GM18858 (cell line): Measurements from ENCODE around the gene BAIAP2L1.

ENCODE experiments used
- ATAC-seq: cut with Tn5 transposase; IDR thresholded peaks from one replicate; pipeline ENCODE4 v1.9.1; 2021; ENCODE audit not compliant: unreplicated experiment

Gene BAIAP2L1

DNA sequence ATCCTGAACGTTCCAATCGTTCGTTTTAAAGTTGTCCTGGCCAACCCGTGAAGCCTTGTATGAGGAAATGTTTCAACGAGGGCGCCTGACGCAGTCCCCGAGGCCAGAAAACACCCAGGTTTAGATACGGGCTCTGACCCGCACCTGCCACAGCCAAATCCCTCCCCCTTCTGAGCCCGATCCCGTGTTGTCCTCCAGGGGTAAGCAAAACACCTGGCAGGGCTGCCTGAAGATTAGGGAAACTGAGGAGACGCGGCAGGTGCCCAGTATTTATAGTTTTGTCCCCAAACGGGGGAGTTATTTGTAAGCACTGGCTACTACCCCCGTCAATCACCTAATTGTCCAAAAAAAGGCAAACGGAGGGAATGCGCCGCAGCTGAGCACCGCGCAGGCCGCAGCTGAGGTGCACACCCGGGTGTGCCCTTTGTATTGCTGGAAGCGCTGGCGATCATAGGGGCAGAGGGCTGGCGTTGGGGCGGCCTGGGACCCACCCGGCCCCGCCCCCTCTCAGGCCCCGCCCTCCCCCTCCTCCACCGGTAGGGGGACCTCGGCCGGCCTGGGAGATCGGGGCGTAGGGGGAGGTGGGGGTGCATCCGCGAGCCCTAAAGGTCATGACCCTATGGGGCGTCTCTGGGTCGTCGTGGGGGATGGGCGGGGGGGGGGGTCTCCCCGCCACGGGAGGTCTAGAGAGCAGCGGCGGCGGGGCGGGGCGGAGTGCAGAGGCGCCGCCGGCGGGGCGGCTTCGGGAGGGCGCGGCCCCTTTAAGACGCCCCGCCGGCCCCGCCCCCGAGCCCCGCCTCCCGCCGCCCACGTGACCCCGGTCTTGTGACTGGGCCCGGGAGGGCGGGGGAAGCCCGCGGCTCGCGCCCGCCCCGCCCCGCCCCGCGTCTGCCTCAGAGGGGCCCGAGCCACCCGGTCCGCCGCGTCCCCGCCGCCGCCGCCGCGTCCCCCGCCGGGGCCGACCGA, 119.8 kb downstream of the BAIAP2L1 start, which contains the start of gene BRI3:
Gene BRI3 (plus strand): TSS at position 896 of the 966 bp plus-strand sequence. CDS start 110 bp downstream, outside the sequence.
- peak; percentile 57 for ATAC-seq

DNA sequence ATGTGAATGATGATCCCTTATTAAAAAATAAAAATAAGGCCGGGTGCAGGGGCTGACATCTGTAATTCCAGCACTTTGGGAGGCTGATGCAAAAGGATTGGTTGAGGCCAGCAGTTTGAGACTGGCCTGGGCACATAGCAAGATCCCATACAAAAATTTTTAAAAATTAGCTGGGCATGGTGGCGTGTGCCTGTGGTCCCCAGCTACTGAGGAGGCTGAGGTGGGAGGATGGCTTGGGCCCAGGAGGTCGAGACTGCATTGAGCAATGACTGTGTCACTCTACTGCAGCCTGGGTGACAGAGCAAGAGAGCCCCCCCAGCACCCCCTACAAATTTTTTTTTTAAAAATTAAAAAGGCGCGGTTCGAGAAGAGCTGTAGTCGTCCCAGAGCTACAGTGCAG, 120.6 kb downstream of the BAIAP2L1 start:
- ATAC-seq, result no peak

DNA sequence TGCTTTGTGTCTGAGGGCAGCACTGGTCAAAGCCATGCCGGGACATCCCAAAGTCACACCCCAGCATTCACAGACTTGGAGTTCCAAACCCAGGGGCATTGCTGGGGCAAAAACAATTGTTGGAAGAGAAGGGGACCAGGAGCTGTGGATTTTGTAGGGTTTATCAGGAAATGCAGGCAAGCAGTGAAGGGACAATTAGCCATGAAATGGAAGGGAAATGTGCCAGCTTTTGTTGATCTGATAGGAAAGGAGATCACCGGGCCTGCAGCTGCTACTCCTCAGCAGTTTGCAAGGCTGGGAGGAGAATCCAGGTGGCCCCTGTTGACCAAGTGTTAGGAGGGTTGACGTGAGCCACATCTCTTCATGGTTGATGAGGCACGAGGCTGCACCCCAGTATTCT, 122.0 kb downstream of the BAIAP2L1 start:
- no peak for ATAC-seq

DNA sequence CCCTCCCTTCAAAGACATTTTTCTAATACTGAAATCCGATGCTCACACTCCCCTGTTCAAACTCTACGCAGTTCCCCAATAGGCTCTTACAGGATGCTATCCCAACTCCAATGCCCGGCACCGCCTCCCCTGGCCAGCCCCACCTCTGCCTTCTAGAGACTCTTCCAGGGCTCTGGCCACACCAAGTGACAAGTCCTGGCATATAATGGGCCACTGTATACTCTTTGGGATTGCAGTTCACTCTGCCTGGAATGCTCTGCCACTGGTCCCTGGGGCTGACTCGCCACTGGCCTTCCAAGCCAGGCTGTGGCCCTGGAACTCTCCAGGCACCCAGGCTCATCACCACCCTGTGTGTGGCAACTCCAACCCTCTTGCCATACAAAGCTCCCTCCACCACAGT, 122.5 kb downstream of the BAIAP2L1 start:
- ATAC-seq, result no peak

DNA sequence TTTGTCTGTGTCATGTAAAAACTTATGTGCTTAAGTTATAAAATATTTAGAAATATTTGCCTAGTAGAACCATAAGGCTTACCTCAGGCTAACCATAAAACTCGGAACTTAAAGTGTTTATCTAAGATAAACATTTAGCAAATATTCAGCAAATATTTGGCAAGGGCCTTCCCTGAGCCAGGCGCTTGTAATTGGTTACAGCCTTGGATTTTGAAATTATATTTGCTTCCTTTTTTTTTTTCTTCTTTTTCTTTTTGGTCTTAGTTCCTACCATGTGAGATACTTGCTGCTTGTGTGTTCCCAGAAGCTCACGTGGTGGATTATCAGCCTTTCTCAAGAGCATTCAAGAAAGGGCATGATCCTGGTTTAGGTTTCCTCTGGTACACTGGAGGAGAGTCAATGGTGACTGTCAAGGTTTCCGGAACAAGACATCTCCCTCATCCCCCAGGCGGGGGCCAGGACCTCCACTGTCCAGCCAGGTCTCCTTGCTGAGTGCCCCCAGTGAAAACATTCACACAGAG, 124.6 kb downstream of the BAIAP2L1 start:
- no peak for ATAC-seq

DNA sequence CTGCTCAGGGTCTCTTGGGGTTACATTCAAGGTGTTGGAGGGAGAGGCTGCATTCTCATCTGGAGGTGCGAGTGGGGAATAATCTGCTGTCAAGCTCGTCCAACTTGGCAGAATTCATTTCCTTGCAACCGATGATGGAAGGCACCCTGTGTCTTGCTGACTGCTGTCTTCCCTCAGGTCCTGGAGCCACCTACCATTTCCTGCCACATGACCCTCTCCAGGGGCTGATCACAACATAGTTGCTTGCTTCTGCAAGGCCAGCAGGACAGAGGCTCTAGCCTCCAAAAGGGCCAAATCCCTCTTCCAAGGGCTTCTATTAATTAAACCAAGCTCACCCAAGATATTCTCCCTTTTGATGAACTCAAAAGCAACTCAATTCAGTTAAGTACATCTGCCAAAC, 133.6 kb downstream of the BAIAP2L1 start:
- no peak for ATAC-seq

DNA sequence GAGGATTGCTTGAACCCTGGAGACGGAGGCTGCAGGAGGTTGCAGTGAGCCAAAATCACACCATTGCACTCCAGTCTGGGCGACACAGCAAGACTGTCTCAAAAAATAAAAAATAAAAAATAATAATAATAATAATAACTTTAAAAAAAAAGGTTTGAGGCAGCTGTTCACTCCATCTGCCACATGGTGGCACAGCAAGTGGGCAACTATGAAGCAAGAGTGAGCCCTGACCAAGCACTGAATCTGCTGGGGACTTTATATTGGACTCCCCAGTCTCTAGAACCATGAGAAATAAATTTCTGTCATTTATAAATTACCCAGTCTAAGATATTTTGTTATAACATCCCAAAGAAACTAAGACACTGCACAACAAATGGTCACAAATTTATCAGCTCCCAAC, 134.1 kb downstream of the BAIAP2L1 start:
- no peak for ATAC-seq

DNA sequence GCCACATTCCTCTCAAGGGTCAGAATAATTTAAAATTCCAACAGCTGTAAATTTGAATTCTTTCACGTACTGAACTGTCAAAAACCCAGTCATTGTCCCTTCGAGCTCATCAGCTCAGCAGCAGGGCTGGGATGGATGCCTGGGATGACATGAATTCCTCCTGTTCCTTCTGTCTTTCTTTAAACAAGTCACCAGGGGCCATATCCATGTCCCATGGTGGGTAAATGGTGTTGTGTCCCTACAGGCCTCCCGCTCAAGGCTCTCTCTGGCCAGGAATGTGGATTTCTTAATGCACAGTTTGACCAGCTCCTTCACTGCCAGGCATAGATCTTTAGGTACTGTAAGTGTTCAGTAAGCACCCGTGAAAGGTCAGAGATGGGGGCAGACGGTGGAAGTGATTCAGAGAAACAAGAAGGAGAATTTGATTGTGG, 135.0 kb downstream of the BAIAP2L1 start:
- ATAC-seq, result no peak

DNA sequence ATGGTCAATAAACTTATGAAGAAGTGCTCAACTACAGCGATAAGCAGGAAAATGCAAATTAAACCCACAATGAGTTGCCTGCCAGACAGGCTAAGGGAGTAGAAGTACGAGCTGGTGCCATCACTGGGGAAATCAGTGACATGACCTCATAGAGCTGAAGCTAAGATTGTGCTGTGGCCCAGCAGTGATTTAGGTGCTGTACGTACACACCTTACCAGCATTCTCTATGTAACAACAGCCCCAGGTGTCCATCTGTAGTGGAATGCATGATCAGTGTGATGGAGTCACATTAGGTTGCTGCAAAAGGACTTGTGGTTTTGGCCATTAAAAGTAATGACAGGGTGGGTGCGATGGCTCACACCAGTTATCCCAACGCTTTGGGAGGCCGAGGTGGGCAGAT, 143.2 kb downstream of the BAIAP2L1 start:
- no peak for ATAC-seq

DNA sequence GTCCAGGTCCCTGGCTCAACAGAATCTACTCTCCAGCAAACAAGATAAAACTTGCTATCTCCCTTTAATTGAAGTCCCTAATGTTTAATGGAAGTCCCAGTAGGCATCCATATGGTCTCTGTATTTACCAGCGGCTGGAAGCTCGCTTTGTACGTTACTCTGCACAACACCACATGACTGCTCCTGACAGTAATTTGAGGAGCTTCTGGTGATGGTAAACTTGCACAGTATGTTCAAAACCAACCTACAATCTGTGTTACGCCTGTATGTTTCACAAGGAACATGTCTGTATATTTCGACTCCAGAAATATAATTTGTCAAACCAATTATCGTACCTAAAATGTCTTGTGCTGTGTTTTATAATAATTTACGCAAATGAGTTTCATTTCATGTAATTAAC, 144.5 kb downstream of the BAIAP2L1 start:
- ATAC-seq, result no peak

DNA sequence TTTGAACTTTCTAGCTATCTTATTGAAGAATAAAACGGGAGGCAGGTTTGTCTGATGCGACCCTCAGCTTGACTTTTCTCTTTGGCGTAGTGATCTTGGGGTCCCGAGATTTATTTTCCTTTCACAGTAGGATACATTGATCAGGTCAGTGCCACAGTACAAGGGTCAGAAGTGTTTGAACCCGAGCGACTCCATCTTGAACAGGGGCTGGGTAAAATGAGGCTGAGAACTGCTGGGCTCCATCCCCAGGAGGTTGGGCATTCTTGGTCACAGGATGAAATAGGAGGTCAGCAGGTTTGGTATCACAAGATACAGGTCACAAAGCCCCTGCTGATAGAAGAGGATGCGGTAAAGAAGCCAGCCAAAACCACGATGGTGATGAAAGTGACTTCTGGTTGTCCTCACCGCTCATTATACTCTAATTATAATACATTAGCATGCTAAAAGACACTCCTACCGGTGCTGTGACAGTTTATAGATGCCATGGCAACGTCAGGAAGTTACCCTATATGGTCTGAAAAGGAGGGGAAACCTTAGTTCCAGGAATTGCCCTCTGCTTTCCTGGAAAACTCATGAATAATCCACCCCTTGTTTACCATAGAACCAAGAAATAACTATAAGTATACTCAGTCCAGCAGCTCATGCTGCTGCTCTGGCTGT, 145.8 kb downstream of the BAIAP2L1 start:
- ATAC-seq, result no peak

DNA sequence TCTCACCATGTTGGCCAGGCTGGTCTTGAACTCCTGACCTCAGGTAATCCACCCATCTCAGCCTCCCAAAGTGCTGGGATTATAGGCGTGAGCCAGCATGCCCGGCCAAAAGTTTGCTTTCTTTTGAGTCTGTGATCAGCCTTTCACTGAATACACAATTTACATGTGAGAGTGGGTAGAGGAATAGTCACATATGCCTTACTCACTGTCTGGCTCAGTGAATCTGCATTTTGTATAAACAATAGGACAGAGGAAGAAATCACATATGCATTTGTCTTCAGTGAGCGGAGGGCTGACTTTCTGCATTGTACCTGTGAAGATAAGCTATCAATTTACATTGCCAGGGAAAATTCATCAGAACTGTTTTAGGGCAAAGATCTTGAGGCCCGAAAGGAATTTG, 146.4 kb downstream of the BAIAP2L1 start:
- no peak for ATAC-seq

DNA sequence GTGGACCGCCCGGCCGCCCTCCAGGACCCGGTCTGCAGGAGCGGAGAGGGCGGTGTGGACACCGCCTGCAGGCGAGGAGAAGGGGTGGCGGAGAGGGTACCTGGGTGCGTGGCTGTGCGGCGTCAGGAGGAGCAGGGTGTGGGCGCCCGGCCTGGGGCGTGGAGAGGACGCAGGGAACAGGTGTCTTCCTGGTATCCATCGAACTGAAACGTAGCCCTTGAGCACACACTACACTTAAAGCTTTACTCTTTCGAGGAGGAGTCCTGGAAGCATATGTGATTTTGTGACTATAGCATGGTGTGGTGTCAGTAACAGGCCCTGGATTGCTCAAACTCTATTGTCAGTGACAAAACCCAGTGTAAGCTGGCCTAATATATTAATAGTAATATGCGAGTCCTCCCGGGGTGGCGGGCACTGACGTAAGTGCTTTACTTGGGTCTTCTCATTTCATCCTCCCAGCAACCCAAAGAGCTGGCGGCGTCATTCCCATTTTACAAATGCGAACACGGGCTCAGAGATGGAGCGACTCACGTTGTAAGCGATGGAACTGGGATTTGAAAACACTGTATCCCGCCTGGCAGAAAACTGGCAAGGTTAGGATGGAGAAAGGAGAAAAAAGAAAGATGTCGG, 148.3 kb downstream of the BAIAP2L1 start:
- ATAC-seq, result no peak

DNA sequence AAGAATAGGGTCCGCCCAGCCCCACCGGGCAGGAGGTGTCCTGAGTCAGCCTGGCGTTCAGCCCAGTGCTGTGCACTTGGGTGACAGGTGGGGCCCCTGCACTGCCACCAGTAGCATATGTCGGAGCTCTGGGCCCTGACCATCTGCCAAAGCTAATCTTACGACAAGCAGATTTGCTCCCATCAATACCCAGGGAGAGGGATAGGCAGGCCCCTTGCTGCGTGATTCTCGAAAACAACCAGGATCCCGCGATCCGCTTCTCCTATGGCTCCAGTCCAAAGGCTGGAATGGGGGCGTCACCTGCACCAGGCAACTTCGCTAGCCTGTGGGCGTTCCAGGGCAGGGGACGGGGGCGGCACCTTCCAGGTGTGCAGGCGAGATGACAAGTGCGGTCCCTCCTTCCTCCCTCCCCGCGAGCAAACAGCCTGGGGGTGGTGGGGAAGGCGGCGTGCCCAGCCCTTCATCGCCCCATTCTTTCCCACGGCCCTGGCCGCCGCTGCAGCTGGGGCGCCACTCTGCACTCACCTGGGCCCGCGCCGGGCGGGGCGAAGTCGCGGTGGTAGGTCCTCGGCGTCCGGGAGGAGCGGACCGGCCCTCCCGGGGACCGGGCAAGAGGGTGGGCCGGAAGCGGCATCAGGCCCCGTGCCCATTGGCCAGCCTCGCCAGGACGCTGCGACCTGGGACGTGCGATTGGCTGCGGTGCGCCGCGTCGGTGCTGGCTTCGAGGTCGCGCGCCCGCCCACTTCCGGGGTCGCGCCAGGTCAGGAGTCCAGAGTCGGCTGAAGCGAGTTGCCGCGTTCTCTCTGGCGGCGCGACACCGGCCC, 149.1 kb downstream of the BAIAP2L1 start, which contains the start of gene TECPR1:
Gene TECPR1 (minus strand): TSS at position 632 of the 824 bp plus-strand sequence. CDS start 6,086 bp downstream, outside the sequence.
- ATAC-seq, result peak; percentile 97

DNA sequence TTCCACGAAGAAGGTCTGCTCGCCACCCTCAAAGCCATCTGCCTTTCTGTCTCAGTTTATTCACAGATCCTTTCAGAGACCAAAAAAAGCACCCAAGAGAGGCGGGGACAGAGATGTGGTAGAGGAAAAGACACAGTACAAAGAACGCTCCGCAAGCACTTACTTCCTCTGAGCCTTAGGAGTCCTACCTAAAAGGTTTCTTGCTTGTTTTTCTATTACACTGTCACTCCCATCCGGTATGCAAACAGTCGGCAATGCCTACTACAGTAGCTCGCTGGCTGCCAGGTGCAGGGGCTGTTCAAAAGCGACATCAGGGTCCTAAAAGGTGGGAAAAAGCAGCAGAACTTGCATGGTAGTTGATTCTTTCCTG, 149.7 kb downstream of the BAIAP2L1 start:
- ATAC-seq, result no peak

DNA sequence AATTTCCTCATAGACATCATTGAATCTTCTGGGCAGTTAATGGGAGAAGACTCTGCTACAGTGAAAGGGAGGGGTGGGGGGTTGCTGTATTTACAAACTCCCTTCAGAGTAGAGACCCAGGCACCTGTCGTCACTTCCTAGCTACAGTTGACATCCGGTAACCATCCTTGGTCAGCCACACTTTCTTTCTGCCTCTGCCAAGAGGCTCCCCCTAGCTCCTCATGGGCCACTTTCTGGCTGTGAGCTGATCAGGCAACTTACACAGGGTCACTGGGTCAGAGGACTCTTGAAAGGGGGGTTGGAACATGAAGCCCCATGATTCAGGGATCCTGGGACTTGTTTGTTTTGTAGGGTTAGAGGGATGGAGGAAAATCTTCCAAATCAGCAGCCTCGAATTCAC, 150.1 kb downstream of the BAIAP2L1 start:
- ATAC-seq, result no peak

DNA sequence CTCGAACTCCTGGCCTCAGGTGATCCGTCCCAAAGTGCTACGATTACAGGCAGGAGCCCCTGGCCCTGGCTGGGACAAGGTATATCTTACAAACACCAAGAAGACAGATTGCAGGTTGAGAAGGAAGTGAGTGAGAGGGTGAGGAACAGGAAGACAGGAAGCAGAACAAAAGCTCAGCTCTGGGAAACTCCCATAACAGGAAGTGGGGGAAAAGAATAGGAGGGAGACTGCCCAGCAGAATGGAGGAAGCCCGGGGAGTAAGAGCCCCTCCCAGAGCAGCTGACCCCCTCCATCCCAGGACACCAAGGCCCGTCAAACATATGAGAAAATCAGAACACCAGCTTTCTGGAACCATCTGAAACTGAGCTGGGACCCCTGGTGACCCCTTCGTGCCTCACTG, 151.8 kb downstream of the BAIAP2L1 start:
- ATAC-seq, result no peak

DNA sequence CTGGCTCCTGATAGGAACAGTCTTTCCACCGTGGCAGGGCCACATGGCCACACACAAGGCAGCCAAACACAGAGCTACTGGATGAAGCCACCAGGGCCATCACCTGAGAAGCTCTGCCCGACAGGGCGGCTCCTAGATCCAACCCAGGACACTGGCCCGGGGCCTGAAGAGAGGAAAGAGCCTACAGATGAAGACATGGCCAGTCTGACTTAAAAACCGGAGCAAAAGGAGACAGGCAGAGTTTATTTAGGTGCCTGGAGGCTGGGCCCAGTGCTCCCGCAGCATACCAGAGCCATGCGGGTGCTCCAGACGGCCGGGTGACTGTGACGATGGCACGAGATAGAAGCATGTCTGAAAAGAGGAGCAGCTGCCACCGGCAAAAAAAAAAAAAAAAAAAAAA, 152.7 kb downstream of the BAIAP2L1 start:
- ATAC-seq, result no peak

DNA sequence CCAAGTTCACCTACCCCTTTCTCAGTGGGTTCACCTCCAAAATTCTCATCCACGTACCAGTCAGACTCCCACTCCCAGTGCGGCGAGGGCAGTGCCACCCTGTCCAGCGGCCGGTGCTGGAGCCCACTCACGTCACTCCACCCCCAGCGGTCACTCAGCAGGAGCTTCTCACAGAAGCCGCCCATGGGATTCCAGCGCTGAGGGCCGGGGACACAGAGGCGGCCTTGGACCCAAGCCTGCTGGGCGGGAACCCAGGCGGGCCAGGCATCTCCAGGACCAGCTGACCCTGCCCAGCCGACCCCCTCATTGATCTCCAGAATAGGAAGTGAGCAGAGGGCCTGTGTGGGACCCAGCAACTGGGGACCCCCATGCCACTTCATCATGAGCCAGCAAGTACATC, 156.0 kb downstream of the BAIAP2L1 start:
- ATAC-seq, result no peak

DNA sequence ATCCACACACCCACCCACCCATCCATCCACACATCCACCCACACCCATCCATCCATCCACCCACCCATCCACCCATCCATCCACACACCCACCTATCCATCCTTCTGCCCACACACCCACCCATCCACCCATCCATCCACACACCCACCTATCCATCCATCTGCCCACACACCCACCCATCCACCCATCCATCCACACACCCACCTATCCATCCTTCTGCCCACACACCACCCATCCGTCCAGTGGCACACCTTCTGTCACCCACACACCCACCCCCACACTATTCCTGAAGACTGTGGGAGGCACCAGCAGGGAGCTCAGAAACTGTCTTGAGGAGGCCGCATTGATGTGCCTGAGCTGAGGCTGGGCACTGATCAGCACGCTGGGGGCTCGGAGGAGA, 158.0 kb downstream of the BAIAP2L1 start:
- ATAC-seq, result no peak
